GM12878 (cell line): ENCODE results near the gene PHPT1. TPM values are rescaled to one million over a fixed set of nuclear protein-coding genes. Genes with fewer than 3 reads are reported as not detected.
A peak's percentile ranks its signal among the peaks of the same experiment; 100 is the strongest.

Experiments
- ATAC-seq: fragments of 200-7000 bp; cut with Tn5 transposase; 3 replicates; pipeline ENCODE4 v1.9.1; 2020; ENCODE audit warnings: mild to moderate bottlenecking, moderate library complexity
- BruUV-seq: library from RNA; stranded (reverse); fragments of 400-500 nt; replicated peaks from 2 replicates; lab custom pipeline; 2021; lab: Mats Ljungman, UMichigan
- CTCF ChIA-PET: fragments of 300-600 bp; sonication (Branson Sonifier 250); formaldehyde crosslinking; extraction: SDS; loops from one replicate; lab custom pipeline; 2021; ENCODE audit warnings: inconsistent platforms; lab: Yijun Ruan, JAX
- POLR2A ChIA-PET: fragments of 350-600 bp; formaldehyde crosslinking; extraction: SDS; loops from one replicate; lab custom pipeline; 2021; ENCODE audit warnings: inconsistent platforms; lab: Charles Lee
- RAD21 ChIA-PET: fragments of 300-600 bp; sonication (Branson Sonifier 250); formaldehyde crosslinking; loops from one replicate; lab custom pipeline; 2023; ENCODE audit warnings: antibody characterized with exemption; ENCODE audit not compliant: unreplicated experiment; lab: Charles Lee
- SMC1A ChIA-PET: fragments of 300-600 bp; sonication (Branson Sonifier 250); formaldehyde crosslinking; loops from one replicate; lab custom pipeline; 2023; ENCODE audit not compliant: unreplicated experiment, uncharacterized antibody; lab: Charles Lee
- DNase-seq: peaks from one replicate; pipeline ENCODE4 v3.0.0-alpha.2; 2011; ENCODE audit warnings: low read depth, low spot score
- FAIRE-seq: peaks from 3 replicates; lab custom pipeline; 2011; peaks lifted over from hg19 to GRCh38; lab: Jason Lieb, UNC
- H2AFZ ChIP-seq: 2 replicates; pipeline ENCODE4 v1.6.0; 2011; ENCODE audit warnings: low read depth, low read length, control low read depth; ENCODE audit not compliant: control insufficient read depth
- H3K27ac ChIP-seq: 2 replicates; pipeline ENCODE4 v1.5.1; 2011; ENCODE audit warnings: control low read depth; ENCODE audit not compliant: control insufficient read depth, insufficient read depth
- H3K27me3 ChIP-seq, 2 experiments: replicated peaks in 1 of 2; 2 replicates each; pipeline versions ENCODE4 v1.6.0 to v1.6.1; 2011; ENCODE audit warnings: low read length in 1 of 2; ENCODE audit not compliant: control insufficient read depth in 2 of 2, insufficient read depth in 2 of 2
- H3K36me3 ChIP-seq, 2 experiments: 2 replicates each; pipeline ENCODE4 v1.5.1; 2011; ENCODE audit warnings: low read length in 1 of 2; ENCODE audit not compliant: control insufficient read depth in 2 of 2, insufficient read depth in 2 of 2
- H3K4me1 ChIP-seq: 2 replicates; pipeline ENCODE4 v1.6.1; 2011; ENCODE audit warnings: mild to moderate bottlenecking, low read length, moderate library complexity, mixed read lengths; ENCODE audit not compliant: control insufficient read depth, insufficient read depth
- H3K4me2 ChIP-seq: 2 replicates; pipeline ENCODE4 v1.6.0; 2011; ENCODE audit warnings: control low read depth; ENCODE audit not compliant: control insufficient read depth, insufficient read depth
- H3K4me3 ChIP-seq: fragments of 200-600 bp; sonication (generic); 2 replicates; pipeline ENCODE4 v1.5.1; 2016
- H3K79me2 ChIP-seq: 2 replicates; pipeline ENCODE4 v1.6.0; 2011; ENCODE audit warnings: low read length; ENCODE audit not compliant: control insufficient read depth, insufficient read depth
- H3K9ac ChIP-seq: 2 replicates; pipeline ENCODE4 v1.8.0; 2011; ENCODE audit warnings: low read length, control low read depth, mixed read lengths; ENCODE audit not compliant: control insufficient read depth, insufficient read depth
- H3K9me3 ChIP-seq: replicated peaks from 3 replicates; pipeline ENCODE4 v1.5.1; 2011; ENCODE audit warnings: mild to moderate bottlenecking, low read length; ENCODE audit not compliant: control insufficient read depth, insufficient read depth
- H4K20me1 ChIP-seq: 2 replicates; pipeline ENCODE4 v1.6.0; 2011; ENCODE audit not compliant: control insufficient read depth, insufficient read depth
- EED ChIP-seq: sonication (generic); IDR thresholded peaks from 2 replicates; pipeline ENCODE4 v1.6.1; 2016; ENCODE audit warnings: antibody characterized with exemption, low read depth
- MEF2B ChIP-seq: fragments of 450-650 bp; IDR thresholded peaks from 2 replicates; pipeline ENCODE4 v1.6.1; 2018; ENCODE audit warnings: mild to moderate bottlenecking, moderate library complexity; ENCODE audit not compliant: partially characterized antibody, poor library complexity, severe bottlenecking
- NRF1 ChIP-seq: conservative IDR thresholded peaks from 2 replicates; pipeline ENCODE4 v1.6.1; 2011; ENCODE audit warnings: mild to moderate bottlenecking, low read depth, low read length, improper control_type of control experiment
- SRF ChIP-seq, 2 experiments: IDR thresholded peaks; 2 replicates each; pipeline ENCODE4 v1.6.1; 2011; ENCODE audit warnings: low read depth in 2 of 2, low read length in 2 of 2, mild to moderate bottlenecking in 1 of 2, moderate library complexity in 1 of 2
- YY1 ChIP-seq: IDR thresholded peaks from 2 replicates; pipeline ENCODE4 v1.6.1; 2011; ENCODE audit warnings: low read depth, mild to moderate bottlenecking, low read length
- WGBS: methylation state at CpG from one replicate; pipeline ENCODE4 v1.1.6; 2016; ENCODE audit warnings: low lambda C conversion rate; ENCODE audit not compliant: insufficient replicate concordance, insufficient coverage; ENCODE audit errors: missing lambda C conversion rate; 5-methylcytosine and 5-hydroxymethylcytosine counted together
- in situ Hi-C: fragments of 300-500 bp; cut with MboI; formaldehyde crosslinking; loops from 9 replicates; pipeline ENCODE4 v1.14.3; 2018; ENCODE audit warnings: mixed read lengths
- intact Hi-C: fragments of 100-400 bp; cut with micrococcal nuclease; formaldehyde crosslinking; loops from one replicate; pipeline ENCODE4 v1.14.2; 2022; ENCODE audit not compliant: unreplicated experiment
- polyA plus RNA-seq, 11 experiments: library from polyadenylated mRNA; depleted of rRNA in 4 of 11; unstranded in 6 of 11; stranded (reverse) in 5 of 11; fragments of >200 nt; fragmentation: Nextera tagmentation in 4 of 11; fragmentation: Illumina TruSeq in 1 of 11; extraction: Ambion mirVana in 4 of 11; extraction: Trizol in 1 of 11; gene quantifications; 1 replicate in 1 of 11; 2 replicates in 10 of 11; pipeline versions ENCODE4 v1.2.1 to v1.2.3, GENCODE V29; 2011 to 2016; ENCODE audit warnings: inconsistent platforms in 2 of 11, missing spikeins in 2 of 11, low read depth in 1 of 11
- total RNA-seq, 4 experiments: library from RNA; depleted of rRNA in 3 of 4; stranded (reverse); fragments of >200 nt in 3 of 4; fragmentation: Illumina TruSeq in 1 of 4; extraction: Trizol in 1 of 4; gene quantifications; 2 replicates each; pipeline versions ENCODE4 v1.2.1 to v1.2.3, GENCODE V29; 2013 to 2021

PHPT1 gene
- total and polyA plus RNA-seq, 10 of the 15 experiments (the other 5 are each of a cell fraction or from before 2014, with no cell fraction given), result 56.2 to 323 (median 140) TPM

DNA sequence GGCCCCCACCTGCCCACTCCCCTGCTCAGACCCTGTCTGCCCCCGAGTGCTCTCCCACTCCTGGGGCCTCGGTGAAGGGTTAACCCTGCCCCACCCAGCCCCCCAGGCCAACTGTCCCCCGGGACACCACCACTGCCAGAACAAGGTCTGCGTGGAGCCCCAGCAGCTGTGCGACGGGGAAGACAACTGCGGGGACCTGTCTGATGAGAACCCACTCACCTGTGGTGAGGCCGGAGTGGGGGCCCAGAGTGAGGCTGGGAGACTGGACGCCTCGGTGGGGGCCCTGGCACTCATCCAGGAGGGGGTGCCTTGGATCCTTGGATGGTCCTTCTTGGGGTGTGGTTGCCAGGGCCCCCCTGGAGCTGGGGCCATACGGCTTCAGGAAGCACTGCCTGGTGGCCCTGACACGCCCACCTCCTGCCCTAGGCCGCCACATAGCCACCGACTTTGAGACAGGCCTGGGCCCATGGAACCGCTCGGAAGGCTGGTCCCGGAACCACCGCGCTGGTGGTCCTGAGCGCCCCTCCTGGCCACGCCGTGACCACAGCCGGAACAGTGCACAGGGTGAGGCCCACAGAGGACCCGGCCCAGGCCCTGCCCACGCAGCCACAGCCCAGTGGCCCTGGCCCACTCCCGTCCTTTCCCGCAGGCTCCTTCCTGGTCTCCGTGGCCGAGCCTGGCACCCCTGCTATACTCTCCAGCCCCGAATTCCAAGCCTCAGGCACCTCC, 5.1 kb downstream of the PHPT1 start:
- no peak overlapping the region for H3K27ac ChIP-seq
- ChIA-PET CTCF (no interaction called here), RAD21 (no interaction called here), SMC1A (no interaction called here), POLR2A (interaction anchor here (0.6 kb wide), 1 partner anchor 30 kb away, joined by 3 read pairs; no protein-coding TSS in a partner anchor)
- intact Hi-C loops, result loop anchor here (5.0 kb wide), 1 partner anchor 88 kb away; the partner anchor contains the start of gene FBXW5
- FAIRE-seq (no peak), DNase-seq (no peak), ATAC-seq (no peak)
- peaks cover 7% of the 10 kb centered on the region for H3K4me1 ChIP-seq
- H3K36me3 ChIP-seq, result peaks cover 4 to 10% of the 10 kb centered on the region in 2 experiments; a peak in 3 of 4 replicates
- H3K27me3 ChIP-seq, result no peaks in the 10 kb centered on the region
- BruUV-seq, result no TSS peak
- no peak overlapping the region for H3K4me3 ChIP-seq
- in situ Hi-C loops, result no loop called here
- H4K20me1 ChIP-seq, result no peaks in the 10 kb centered on the region; the same call in 1 of the 2 replicates
- no peak overlapping the region for H3K4me2 ChIP-seq
- WGBS, result 57% methylated on average over 26 of the region's 30 CpGs
- H2AFZ ChIP-seq, result no peak overlapping the region
- no peaks in the 10 kb centered on the region for H3K9me3 ChIP-seq
- peaks cover 7% of the 10 kb centered on the region; the same call in 1 of the 2 replicates for H3K79me2 ChIP-seq
- no peak overlapping the region for H3K9ac ChIP-seq
- TF ChIP-seq MEF2B, result peak; percentile 51
- TF ChIP-seq NRF1, result no peak

DNA sequence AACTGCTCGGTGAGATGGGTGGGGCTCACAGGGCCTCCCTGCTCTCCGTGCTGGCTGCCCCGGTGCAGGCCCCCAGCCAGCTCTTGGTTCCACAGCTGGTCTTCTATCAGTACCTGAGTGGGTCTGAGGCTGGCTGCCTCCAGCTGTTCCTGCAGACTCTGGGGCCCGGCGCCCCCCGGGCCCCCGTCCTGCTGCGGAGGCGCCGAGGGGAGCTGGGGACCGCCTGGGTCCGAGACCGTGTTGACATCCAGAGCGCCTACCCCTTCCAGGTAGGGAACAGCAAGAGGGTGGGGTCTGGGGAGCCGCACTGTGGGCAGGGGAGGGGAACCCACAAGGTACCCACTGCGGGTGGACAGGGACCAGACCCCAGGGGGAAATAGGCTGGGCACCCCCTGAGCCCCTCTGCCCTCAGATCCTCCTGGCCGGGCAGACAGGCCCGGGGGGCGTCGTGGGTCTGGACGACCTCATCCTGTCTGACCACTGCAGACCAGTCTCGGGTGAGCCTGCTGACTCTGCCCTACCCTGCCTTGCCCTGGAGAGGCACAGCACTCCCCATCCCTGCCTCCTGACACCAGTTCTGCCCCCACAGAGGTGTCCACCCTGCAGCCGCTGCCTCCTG, 5.7 kb downstream of the PHPT1 start:
- in situ Hi-C loops, result no loop called here
- no peak for FAIRE-seq
- RAD21 ChIA-PET, result interaction anchor here (0.6 kb wide), 1 partner anchor 66 kb away, joined by 3 read pairs; no protein-coding TSS in a partner anchor
- peaks cover 4 to 11% of the 10 kb centered on the region in 2 experiments; a peak in 3 of 4 replicates for H3K36me3 ChIP-seq
- SMC1A ChIA-PET, result no interaction called here
- DNase-seq, result no peak
- no peak overlapping the region for H3K4me2 ChIP-seq
- no peaks in the 10 kb centered on the region for H4K20me1 ChIP-seq
- H3K27ac ChIP-seq, result no peak overlapping the region
- no peak overlapping the region for H3K9ac ChIP-seq
- 86% methylated on average over 23 of the region's 23 CpGs for WGBS
- no peak overlapping the region for H3K4me3 ChIP-seq
- no peak overlapping the region for H2AFZ ChIP-seq
- ATAC-seq, result no peak
- POLR2A ChIA-PET, result interaction anchor here (0.6 kb wide), 2 partner anchors 30 to 847 kb away, joined by 3 read pairs; no protein-coding TSS in a partner anchor
- H3K27me3 ChIP-seq, result no peaks in the 10 kb centered on the region
- H3K79me2 ChIP-seq, result peaks cover 4% of the 10 kb centered on the region; the same call in 1 of the 2 replicates
- CTCF ChIA-PET, result no interaction called here
- H3K4me1 ChIP-seq, result peaks cover 4% of the 10 kb centered on the region
- TF ChIP-seq YY1 (no peak), SRF (IDR thresholded peaks at IDR 0.05; ENCODE audit: low read depth in 2 of 2, low read length in 2 of 2) (no peak), EED (no peak)
- intact Hi-C loops, result loop anchor here (5.0 kb wide), 1 partner anchor 87 kb away; the partner anchor contains the start of gene FBXW5
- H3K9me3 ChIP-seq, result no peaks in the 10 kb centered on the region
- BruUV-seq, result no TSS peak
